HepG2 (cell line): ENCODE results near the gene EZH2. TPM values are rescaled to one million over a fixed set of nuclear protein-coding genes. Genes with fewer than 3 reads are reported as not detected.
A peak's percentile ranks its signal among the peaks of the same experiment; 100 is the strongest.

Experiments
- CSRNP1 ChIP-seq: sonication (generic); formaldehyde crosslinking; IDR thresholded peaks from 2 replicates; pipeline ENCODE4 v1.8.1; 2023; ENCODE audit warnings: mild to moderate bottlenecking, missing genetic modification reagents
- GPBP1L1 ChIP-seq: sonication (generic); formaldehyde crosslinking; IDR thresholded peaks from 2 replicates; pipeline ENCODE4 v1.5.0; 2020; ENCODE audit warnings: mild to moderate bottlenecking, missing genetic modification reagents
- HNRNPLL ChIP-seq: fragments of 200-400 bp; formaldehyde crosslinking; IDR thresholded peaks from 2 replicates; pipeline ENCODE4 v1.6.1; 2017; ENCODE audit warnings: mild to moderate bottlenecking, low read depth, low read length; ENCODE audit not compliant: poor library complexity, severe bottlenecking
- ISL2 ChIP-seq: sonication (generic); formaldehyde crosslinking; IDR thresholded peaks from 2 replicates; pipeline ENCODE4 v1.5.0; 2020; ENCODE audit warnings: missing genetic modification reagents
- KLF16 ChIP-seq, 2 experiments: sonication (generic) in 1 of 2; formaldehyde crosslinking in 1 of 2; IDR thresholded peaks; 2 replicates each; pipeline versions ENCODE4 v1.6.1 to v1.8.0; 2016 to 2023; ENCODE audit warnings: missing genetic modification reagents in 2 of 2, missing compliant biosample characterization in 1 of 2
- MAZ ChIP-seq, 2 experiments: sonication (generic) in 1 of 2; formaldehyde crosslinking in 1 of 2; IDR thresholded peaks; 2 replicates each; pipeline versions ENCODE4 v1.5.0 to v1.6.1; 2012 to 2020; ENCODE audit warnings: low read depth in 2 of 2, mild to moderate bottlenecking in 2 of 2, borderline replicate concordance in 1 of 2, improper control_type of control experiment in 1 of 2, low read length in 1 of 2, missing genetic modification reagents in 1 of 2, moderate library complexity in 1 of 2
- MED1 ChIP-seq: sonication (generic); formaldehyde crosslinking; IDR thresholded peaks from 2 replicates; pipeline ENCODE4 v1.4.0; 2020; ENCODE audit warnings: missing genetic modification reagents
- PCBP2 ChIP-seq: fragments of 200-400 bp; formaldehyde crosslinking; optimal IDR thresholded peaks from 2 replicates; pipeline ENCODE3; 2018; ENCODE audit warnings: low read length, low read depth; ENCODE audit not compliant: poor library complexity, severe bottlenecking
- POLR2G ChIP-seq: fragments of 200-400 bp; formaldehyde crosslinking; IDR thresholded peaks from 2 replicates; pipeline ENCODE4 v1.6.1; 2018; ENCODE audit warnings: mild to moderate bottlenecking, low read depth, low read length, moderate library complexity
- SETDB1 ChIP-seq: sonication (generic); formaldehyde crosslinking; IDR thresholded peaks from 2 replicates; pipeline ENCODE4 v1.5.1; 2020; ENCODE audit warnings: missing genetic modification reagents, mild to moderate bottlenecking, borderline replicate concordance
- SKI ChIP-seq: fragments of 450-650 bp; IDR thresholded peaks from one replicate; pipeline ENCODE4 v1.6.1; 2018; ENCODE audit warnings: mild to moderate bottlenecking; ENCODE audit not compliant: partially characterized antibody
- SP2 ChIP-seq: sonication (generic); formaldehyde crosslinking; IDR thresholded peaks from 2 replicates; pipeline ENCODE4 v1.5.1; 2020; ENCODE audit warnings: mild to moderate bottlenecking, missing genetic modification reagents
- SP4 ChIP-seq: sonication (generic); formaldehyde crosslinking; IDR thresholded peaks from 2 replicates; pipeline ENCODE4 v1.8.1; 2023; ENCODE audit warnings: mild to moderate bottlenecking, missing genetic modification reagents
- ZNF644 ChIP-seq: IDR thresholded peaks from 2 replicates; pipeline ENCODE4 v1.6.1; 2016; ENCODE audit warnings: low read depth
- polyA plus RNA-seq, 8 experiments: library from polyadenylated mRNA; depleted of rRNA in 3 of 8; stranded (reverse) in 7 of 8; unstranded in 1 of 8; fragments of >200 nt; fragmentation: Illumina TruSeq in 4 of 8; extraction: Trizol in 4 of 8; gene quantifications; 2 replicates each; pipeline versions ENCODE4 v1.2.1 to v1.2.3, GENCODE V29; 2011 to 2016; ENCODE audit warnings: low read depth in 4 of 8, missing spikeins in 1 of 8, mixed read lengths in 1 of 8; ENCODE audit not compliant: insufficient read depth in 1 of 8
- total RNA-seq, 5 experiments: library from RNA; depleted of rRNA; stranded (reverse); fragments of >200 nt; fragmentation: Illumina TruSeq; extraction: Trizol; gene quantifications; 2 replicates each; pipeline ENCODE4 v1.2.3, GENCODE V29; 2016; ENCODE audit warnings: low read depth in 1 of 5
- TF ChIP-seq, protein P1 (sequence below): sonication (generic); formaldehyde crosslinking; IDR thresholded peaks from 2 replicates; pipeline ENCODE4 v1.8.1; 2023; ENCODE audit warnings: missing genetic modification reagents, inconsistent platforms, borderline replicate concordance
- TF ChIP-seq, protein P2 (sequence below): sonication (generic); formaldehyde crosslinking; IDR thresholded peaks from 2 replicates; pipeline ENCODE4 v1.5.1; 2020; ENCODE audit warnings: mild to moderate bottlenecking, missing genetic modification reagents, moderate library complexity
- TF ChIP-seq, protein P3 (sequence below): sonication (generic); formaldehyde crosslinking; IDR thresholded peaks from 2 replicates; pipeline ENCODE4 v1.8.0; 2022; ENCODE audit warnings: low read depth, missing genetic modification reagents

EZH2 gene
- total and polyA plus RNA-seq, 2 of the 13 experiments (the other 11 are each of a cell fraction or from before 2014, with no cell fraction given) = 26.0 to 34.3 TPM

DNA sequence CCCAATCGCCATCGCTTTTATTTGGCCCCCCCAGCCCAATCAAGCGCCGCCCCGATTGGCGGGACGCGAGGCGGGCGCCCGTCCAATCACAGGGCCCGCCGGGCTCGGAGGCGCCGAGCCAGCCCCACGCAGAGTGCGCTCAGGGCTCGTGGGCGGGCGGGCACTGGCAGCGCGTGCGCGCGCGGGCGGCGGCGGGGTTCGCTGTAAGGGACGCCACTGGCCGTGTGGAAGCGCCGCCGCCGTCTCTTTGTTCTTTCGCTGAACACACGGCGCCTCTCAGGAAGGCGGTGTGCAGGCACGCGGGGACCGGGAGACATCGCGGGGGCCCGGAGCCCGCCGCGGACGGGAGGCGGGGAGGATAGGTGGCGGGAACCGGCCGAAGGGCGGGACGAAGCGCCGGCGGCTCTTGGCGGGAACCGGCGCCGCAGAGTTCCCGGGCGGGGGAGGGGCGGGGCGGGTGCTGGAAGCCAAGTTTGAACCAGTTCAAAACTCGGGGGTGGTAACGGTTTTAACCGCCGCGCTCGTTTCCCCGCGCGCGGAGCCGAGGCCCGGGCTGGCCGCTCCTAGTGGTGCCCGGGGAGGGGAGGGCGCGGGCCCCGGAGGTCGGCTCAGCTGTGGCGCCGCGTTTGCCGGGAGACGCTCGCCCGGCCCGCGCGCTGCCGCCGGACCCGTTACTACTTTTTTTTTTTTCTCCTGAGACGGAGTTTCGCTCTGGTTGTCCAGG lies 370 bp upstream of the EZH2 start (continued):
- TF ChIP-seq, protein P1, sequence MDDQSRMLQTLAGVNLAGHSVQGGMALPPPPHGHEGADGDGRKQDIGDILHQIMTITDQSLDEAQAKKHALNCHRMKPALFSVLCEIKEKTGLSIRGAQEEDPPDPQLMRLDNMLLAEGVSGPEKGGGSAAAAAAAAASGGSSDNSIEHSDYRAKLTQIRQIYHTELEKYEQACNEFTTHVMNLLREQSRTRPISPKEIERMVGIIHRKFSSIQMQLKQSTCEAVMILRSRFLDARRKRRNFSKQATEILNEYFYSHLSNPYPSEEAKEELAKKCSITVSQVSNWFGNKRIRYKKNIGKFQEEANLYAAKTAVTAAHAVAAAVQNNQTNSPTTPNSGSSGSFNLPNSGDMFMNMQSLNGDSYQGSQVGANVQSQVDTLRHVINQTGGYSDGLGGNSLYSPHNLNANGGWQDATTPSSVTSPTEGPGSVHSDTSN (CRISPR knock-in tag) = peak; percentile 43; the same call in 1 of the 2 replicates
- TF ChIP-seq SETDB1 (CRISPR knock-in tag) (no peak), SKI (peak; percentile 46), HNRNPLL (peak; percentile 92), SP4 (CRISPR knock-in tag) (peak; percentile 64), MED1 (CRISPR knock-in tag) (peak; percentile 39), GPBP1L1 (CRISPR knock-in tag) (no peak), CSRNP1 (peak; percentile 93; the same call in 1 of the 2 replicates), ISL2 (CRISPR knock-in tag) (peak; percentile 62; the same call in 1 of the 2 replicates), PCBP2 (no peak), POLR2G (peak; percentile 80), MAZ (IDR thresholded peaks at IDR 0.05; ENCODE audit: borderline replicate concordance, low read depth, low read length) (0 out of 2 replicates have a peak, but pooled peaks have one; percentile 20), MAZ (CRISPR knock-in tag; IDR thresholded peaks at IDR 0.05; ENCODE audit: low read depth) (peak; percentile 86), KLF16 (CRISPR knock-in tag; IDR thresholded peaks at IDR 0.05) (no peak; a peak in 1 of 4 replicates), SP2 (CRISPR knock-in tag) (peak; percentile 41; the same call in 1 of the 2 replicates), ZNF644 (CRISPR knock-in tag) (no peak)
- TF ChIP-seq, protein P2, sequence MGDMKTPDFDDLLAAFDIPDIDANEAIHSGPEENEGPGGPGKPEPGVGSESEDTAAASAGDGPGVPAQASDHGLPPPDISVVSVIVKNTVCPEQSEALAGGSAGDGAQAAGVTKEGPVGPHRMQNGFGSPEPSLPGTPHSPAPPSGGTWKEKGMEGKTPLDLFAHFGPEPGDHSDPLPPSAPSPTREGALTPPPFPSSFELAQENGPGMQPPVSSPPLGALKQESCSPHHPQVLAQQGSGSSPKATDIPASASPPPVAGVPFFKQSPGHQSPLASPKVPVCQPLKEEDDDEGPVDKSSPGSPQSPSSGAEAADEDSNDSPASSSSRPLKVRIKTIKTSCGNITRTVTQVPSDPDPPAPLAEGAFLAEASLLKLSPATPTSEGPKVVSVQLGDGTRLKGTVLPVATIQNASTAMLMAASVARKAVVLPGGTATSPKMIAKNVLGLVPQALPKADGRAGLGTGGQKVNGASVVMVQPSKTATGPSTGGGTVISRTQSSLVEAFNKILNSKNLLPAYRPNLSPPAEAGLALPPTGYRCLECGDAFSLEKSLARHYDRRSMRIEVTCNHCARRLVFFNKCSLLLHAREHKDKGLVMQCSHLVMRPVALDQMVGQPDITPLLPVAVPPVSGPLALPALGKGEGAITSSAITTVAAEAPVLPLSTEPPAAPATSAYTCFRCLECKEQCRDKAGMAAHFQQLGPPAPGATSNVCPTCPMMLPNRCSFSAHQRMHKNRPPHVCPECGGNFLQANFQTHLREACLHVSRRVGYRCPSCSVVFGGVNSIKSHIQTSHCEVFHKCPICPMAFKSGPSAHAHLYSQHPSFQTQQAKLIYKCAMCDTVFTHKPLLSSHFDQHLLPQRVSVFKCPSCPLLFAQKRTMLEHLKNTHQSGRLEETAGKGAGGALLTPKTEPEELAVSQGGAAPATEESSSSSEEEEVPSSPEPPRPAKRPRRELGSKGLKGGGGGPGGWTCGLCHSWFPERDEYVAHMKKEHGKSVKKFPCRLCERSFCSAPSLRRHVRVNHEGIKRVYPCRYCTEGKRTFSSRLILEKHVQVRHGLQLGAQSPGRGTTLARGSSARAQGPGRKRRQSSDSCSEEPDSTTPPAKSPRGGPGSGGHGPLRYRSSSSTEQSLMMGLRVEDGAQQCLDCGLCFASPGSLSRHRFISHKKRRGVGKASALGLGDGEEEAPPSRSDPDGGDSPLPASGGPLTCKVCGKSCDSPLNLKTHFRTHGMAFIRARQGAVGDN (CRISPR knock-in tag) = peak; percentile 79
- TF ChIP-seq, protein P3, sequence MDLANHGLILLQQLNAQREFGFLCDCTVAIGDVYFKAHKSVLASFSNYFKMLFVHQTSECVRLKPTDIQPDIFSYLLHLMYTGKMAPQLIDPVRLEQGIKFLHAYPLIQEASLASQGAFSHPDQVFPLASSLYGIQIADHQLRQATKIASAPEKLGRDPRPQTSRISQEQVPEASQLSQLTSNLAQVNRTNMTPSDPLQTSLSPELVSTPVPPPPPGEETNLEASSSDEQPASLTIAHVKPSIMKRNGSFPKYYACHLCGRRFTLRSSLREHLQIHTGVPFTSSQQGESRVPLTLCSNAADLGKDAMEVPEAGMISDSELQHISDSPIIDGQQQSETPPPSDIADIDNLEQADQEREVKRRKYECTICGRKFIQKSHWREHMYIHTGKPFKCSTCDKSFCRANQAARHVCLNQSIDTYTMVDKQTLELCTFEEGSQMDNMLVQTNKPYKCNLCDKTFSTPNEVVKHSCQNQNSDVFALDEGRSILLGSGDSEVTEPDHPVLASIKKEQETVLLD (CRISPR knock-in tag) = peak; percentile 85
